Stimulated activated CD8-positive, alpha-beta memory T cell treated with anti-CD3 and anti-CD28 coated beads, Interleukin-7, amount 100 ng/mL, for 1 hour (primary cell): ENCODE measurements around the gene IRAK4.

Experiments used
- DNase-seq, 2 donors: peaks; one replicate each; pipeline ENCODE4 v3.0.0-alpha.2; 2020; ENCODE audit warnings: low read depth in 2 of 2

IRAK4 gene

GRCh38 chr12:43835656-43836474 lies 77.1 kb downstream of the IRAK4 start, which contains the start of gene TMEM117:
Gene TMEM117, plus strand, starts transcription at chr12:43836081.
- DNase-seq = peak; percentile 31 to 34

- DNase-seq = no peak
Measured at GRCh38 chr12:43836475-43836989, 77.8 kb downstream of the IRAK4 start.
